H9 (cell line): ENCODE data around the gene MPG. TPM values are rescaled to one million over a fixed set of nuclear protein-coding genes. Genes with fewer than 3 reads are reported as not detected.

Experiments
- DNase-seq: peaks from one replicate; pipeline ENCODE4 v3.0.0-alpha.2; 2017
- H2AFZ ChIP-seq: one replicate; pipeline ENCODE4 v1.6.1; 2013; ENCODE audit warnings: mild to moderate bottlenecking, low read length, control low read depth, moderate library complexity
- H2AK5ac ChIP-seq: 2 replicates; pipeline ENCODE4 v1.6.1; 2013; ENCODE audit warnings: low read length, control low read depth, mixed read lengths; ENCODE audit not compliant: insufficient read length
- H2BK120ac ChIP-seq: one replicate; pipeline ENCODE4 v1.6.1; 2013; ENCODE audit warnings: low read depth, mild to moderate bottlenecking, low read length, control low read depth, inconsistent platforms; ENCODE audit not compliant: poor library complexity, severe bottlenecking
- H2BK12ac ChIP-seq: 2 replicates; pipeline ENCODE4 v1.6.1; 2013; ENCODE audit warnings: low read length, control low read depth, mixed read lengths, low read depth; ENCODE audit not compliant: insufficient read length
- H2BK15ac ChIP-seq: 2 replicates; pipeline ENCODE4 v1.6.1; 2013; ENCODE audit warnings: low read depth, low read length, control low read depth
- H2BK20ac ChIP-seq: one replicate; pipeline ENCODE4 v1.6.1; 2013; ENCODE audit warnings: low read depth, mild to moderate bottlenecking, low read length, control low read depth, inconsistent platforms; ENCODE audit not compliant: poor library complexity, severe bottlenecking
- H2BK5ac ChIP-seq: 2 replicates; pipeline ENCODE4 v1.6.1; 2013; ENCODE audit warnings: low read length, control low read depth, mixed read lengths; ENCODE audit not compliant: insufficient read length
- H3K14ac ChIP-seq: 2 replicates; pipeline ENCODE4 v1.6.1; 2013; ENCODE audit warnings: low read length, control low read depth; ENCODE audit not compliant: insufficient read depth
- H3K18ac ChIP-seq: 2 replicates; pipeline ENCODE4 v1.6.1; 2013; ENCODE audit warnings: low read depth, mild to moderate bottlenecking, mixed read lengths, low read length, control low read depth; ENCODE audit not compliant: insufficient read length
- H3K23ac ChIP-seq: 2 replicates; pipeline ENCODE4 v1.6.1; 2013; ENCODE audit warnings: low read length, control low read depth, mixed read lengths, low read depth; ENCODE audit not compliant: insufficient read length
- H3K23me2 ChIP-seq: 2 replicates; pipeline ENCODE4 v1.6.1; 2013; ENCODE audit warnings: low read depth, mild to moderate bottlenecking, mixed read lengths, low read length, control low read depth; ENCODE audit not compliant: insufficient read length, poor library complexity, severe bottlenecking
- H3K27ac ChIP-seq: 2 replicates; pipeline ENCODE4 v1.5.1; 2013; ENCODE audit warnings: low read length, control low read depth, mixed read lengths, low read depth; ENCODE audit not compliant: insufficient read length
- H3K27me3 ChIP-seq: 2 replicates; pipeline ENCODE4 v1.6.1; 2013; ENCODE audit warnings: low read length, control low read depth, inconsistent platforms; ENCODE audit not compliant: insufficient read depth
- H3K4ac ChIP-seq: 2 replicates; pipeline ENCODE4 v1.6.1; 2013; ENCODE audit warnings: low read depth, mild to moderate bottlenecking, control low read depth, inconsistent platforms, low read length, moderate library complexity
- H3K4me1 ChIP-seq: 2 replicates; pipeline ENCODE4 v1.6.1; 2013; ENCODE audit warnings: low read length, control low read depth, inconsistent platforms; ENCODE audit not compliant: insufficient read depth
- H3K4me2 ChIP-seq: 2 replicates; pipeline ENCODE4 v1.6.1; 2013; ENCODE audit warnings: low read length, control low read depth, mixed read lengths; ENCODE audit not compliant: insufficient read length, insufficient read depth
- H3K56ac ChIP-seq: 2 replicates; pipeline ENCODE4 v1.6.1; 2013; ENCODE audit warnings: low read depth, mild to moderate bottlenecking, mixed read lengths, low read length, control low read depth; ENCODE audit not compliant: insufficient read length
- H3K79me1 ChIP-seq: 2 replicates; pipeline ENCODE4 v1.6.1; 2013; ENCODE audit warnings: low read depth, mild to moderate bottlenecking, moderate library complexity, low read length, control low read depth, inconsistent platforms; ENCODE audit not compliant: insufficient read depth, poor library complexity, severe bottlenecking
- H3K79me2 ChIP-seq: 2 replicates; pipeline ENCODE4 v1.6.1; 2013; ENCODE audit warnings: low read length, control low read depth, inconsistent platforms; ENCODE audit not compliant: insufficient read depth
- H3K9ac ChIP-seq: 2 replicates; pipeline ENCODE4 v1.6.1; 2013; ENCODE audit warnings: low read length, control low read depth, mixed read lengths; ENCODE audit not compliant: insufficient read length; ENCODE audit errors: extremely low read depth
- H3K9me3 ChIP-seq: one replicate; pipeline ENCODE4 v1.6.1; 2013; ENCODE audit warnings: low read depth, low read length, inconsistent platforms; ENCODE audit not compliant: control insufficient read depth
- H3T11ph ChIP-seq: one replicate; pipeline ENCODE4 v1.6.1; 2013; ENCODE audit warnings: mild to moderate bottlenecking, low read length, control low read depth, inconsistent platforms
- H4K20me1 ChIP-seq: one replicate; pipeline ENCODE4 v1.6.1; 2013; ENCODE audit not compliant: control insufficient read depth, insufficient read length, insufficient read depth
- H4K5ac ChIP-seq: 2 replicates; pipeline ENCODE4 v1.6.1; 2013; ENCODE audit warnings: low read depth, mild to moderate bottlenecking, mixed read lengths, low read length, control low read depth; ENCODE audit not compliant: insufficient read length
- H4K8ac ChIP-seq: replicated peaks from 2 replicates; pipeline ENCODE4 v1.6.1; 2013; ENCODE audit warnings: low read length, control low read depth, mixed read lengths, low read depth; ENCODE audit not compliant: insufficient read length
- H4K91ac ChIP-seq: 2 replicates; pipeline ENCODE4 v1.6.1; 2013; ENCODE audit warnings: low read depth, mild to moderate bottlenecking, moderate library complexity, mixed read lengths, low read length, control low read depth; ENCODE audit not compliant: insufficient read length
- H3K27ac Mint-ChIP-seq, 3 experiments: 2 replicates in 2 of 3; 3 replicates in 1 of 3; pipeline ENCODE4 v1.8.0; 2020 to 2021; ENCODE audit warnings: mixed read lengths in 3 of 3, mild to moderate bottlenecking in 1 of 3, moderate library complexity in 1 of 3
- H3K27me3 Mint-ChIP-seq: 2 replicates; pipeline ENCODE4 v1.8.0; 2021; ENCODE audit warnings: low read depth, mild to moderate bottlenecking, moderate library complexity, mixed read lengths
- H3K36me3 Mint-ChIP-seq, 3 experiments: 2 replicates in 2 of 3; 3 replicates in 1 of 3; pipeline ENCODE4 v1.8.0; 2020 to 2021; ENCODE audit warnings: low read depth in 3 of 3, mixed read lengths in 3 of 3; ENCODE audit not compliant: insufficient read depth in 1 of 3
- H3K4me1 Mint-ChIP-seq, 2 experiments: 2 replicates each; pipeline ENCODE4 v1.8.0; 2020; ENCODE audit warnings: mixed read lengths in 2 of 2
- H3K4me3 Mint-ChIP-seq, 2 experiments: 2 replicates in 1 of 2; 3 replicates in 1 of 2; pipeline ENCODE4 v1.8.0; 2020 to 2021; ENCODE audit warnings: mild to moderate bottlenecking in 2 of 2, mixed read lengths in 2 of 2, moderate library complexity in 1 of 2
- H3K9me3 Mint-ChIP-seq, 2 experiments: 2 replicates in 1 of 2; 3 replicates in 1 of 2; pipeline ENCODE4 v1.8.0; 2020; ENCODE audit warnings: mild to moderate bottlenecking in 2 of 2, mixed read lengths in 2 of 2, moderate library complexity in 1 of 2
- CTCF ChIP-seq: fragments of 200-600 bp; sonication (generic); conservative IDR thresholded peaks from 3 replicates; pipeline ENCODE4 v1.8.0; 2021; ENCODE audit warnings: antibody characterized with exemption, mild to moderate bottlenecking
- WGBS: extraction: QIAGEN DNeasy Blood & Tissue Kit; methylation state at CpG from one replicate; pipeline ENCODE4 v1.1.7; 2013; ENCODE audit warnings: missing lambda C conversion rate, low lambda C conversion rate, mixed read lengths; ENCODE audit not compliant: insufficient read length; ENCODE audit errors: extremely low coverage; 5-methylcytosine and 5-hydroxymethylcytosine counted together
- total RNA-seq: library from RNA; stranded (reverse); gene quantifications from 2 replicates; pipeline ENCODE4 v1.2.1, GENCODE V29; 2021

MPG gene
- total RNA-seq, 1 experiment from 2014 or later, result 39.1 TPM

- Histone ChIP-seq H2AFZ (no peak overlapping the region), H3K23me2 (peaks cover 8% of the 10 kb centered on the region), H3K27ac (no peak overlapping the region), H3K9me3 (no peaks in the 10 kb centered on the region), H3K23ac (no peak overlapping the region), H3K4me1 (peaks cover 6% of the 10 kb centered on the region; the same call in 1 of the 2 replicates), H2BK12ac (no peak overlapping the region), H3K4ac (no peak overlapping the region), H2BK15ac (no peak overlapping the region), H2BK20ac (no peak overlapping the region), H2BK5ac (no peak overlapping the region), H3K18ac (no peak overlapping the region), H3K27me3 (no peaks in the 10 kb centered on the region), H4K91ac (no peak overlapping the region), H2BK120ac (no peak overlapping the region), H4K8ac (no peak overlapping the region), H4K20me1 (peaks cover 4% of the 10 kb centered on the region), H3T11ph (no peak overlapping the region), H3K14ac (no peak overlapping the region; the same call in 1 of the 2 replicates), H4K5ac (no peak overlapping the region), H3K4me2 (peak overlapping the region; percentile 33), H3K79me2 (no peaks in the 10 kb centered on the region), H3K9ac (no peak overlapping the region), H3K79me1 (no peaks in the 10 kb centered on the region), H2AK5ac (no peak overlapping the region), H3K56ac (no peak overlapping the region)
- WGBS, result no CpG with 5 or more reads among the region's 31 CpGs
- no peak for TF ChIP-seq CTCF
- peak overlapping the region; percentile 56 to 74 for H3K4me3 Mint-ChIP-seq
- H3K36me3 Mint-ChIP-seq, result peaks cover 0 to 11% (median 10%) of the 10 kb centered on the region in 3 experiments; a peak in 6 of 7 replicates
- H3K4me1 Mint-ChIP-seq, result peaks cover 33 to 47% of the 10 kb centered on the region in 2 experiments
- no peak overlapping the region; a peak in 1 of 7 replicates for H3K27ac Mint-ChIP-seq
- no peaks in the 10 kb centered on the region for H3K9me3 Mint-ChIP-seq
- peaks cover 1% of the 10 kb centered on the region for H3K27me3 Mint-ChIP-seq
- peak; percentile 71 for DNase-seq
Measured at GRCh38 chr16:77273-77806, 685 bp upstream of the MPG start.
